HL-60 (cell line): ENCODE results near the gene UBASH3A.

ENCODE experiments used
- DNase-seq, 2 experiments: peaks; one replicate each; pipeline ENCODE4 v3.0.0-alpha.2; 2010 to 2020; ENCODE audit warnings: low read depth in 1 of 2, low spot score in 1 of 2
- H3K27ac ChIP-seq: fragments of 250-450 bp; sonication (Bioruptor Pico); replicated peaks from 2 replicates; pipeline ENCODE4 v1.5.1; 2020; ENCODE audit warnings: mild to moderate bottlenecking, moderate library complexity
- H3K27me3 ChIP-seq: fragments of 250-450 bp; sonication (Bioruptor Pico); 2 replicates; pipeline ENCODE4 v1.5.1; 2021; ENCODE audit warnings: mild to moderate bottlenecking, moderate library complexity; ENCODE audit not compliant: insufficient read depth, poor library complexity, severe bottlenecking
- H3K4me3 ChIP-seq: replicated peaks from 2 replicates; pipeline ENCODE4 v1.5.1; 2011; ENCODE audit warnings: mild to moderate bottlenecking, control low read depth, low read length; ENCODE audit not compliant: insufficient read depth
- CTCF ChIP-seq: IDR thresholded peaks from one replicate; pipeline ENCODE4 v1.5.1; 2011; ENCODE audit warnings: low read length, control low read depth, inconsistent platforms; ENCODE audit not compliant: insufficient read depth
- GABPA ChIP-seq: IDR thresholded peaks from 2 replicates; pipeline ENCODE4 v1.6.1; 2012; ENCODE audit warnings: low read depth
- POLR2AphosphoS5 ChIP-seq: IDR thresholded peaks from 2 replicates; pipeline ENCODE4 v1.6.1; 2012; ENCODE audit warnings: low read depth
- REST ChIP-seq: IDR thresholded peaks from 2 replicates; pipeline ENCODE4 v1.6.1; 2012; ENCODE audit warnings: low read depth; ENCODE audit not compliant: insufficient replicate concordance
- SPI1 ChIP-seq: IDR thresholded peaks from 2 replicates; pipeline ENCODE4 v1.6.1; 2012; ENCODE audit warnings: low read depth, mild to moderate bottlenecking, borderline replicate concordance

UBASH3A gene

GRCh38 chr21:42386034-42386591 is 17.6 kb upstream of the UBASH3A start:
- Histone ChIP-seq H3K27me3 (peaks cover 3% of the 10 kb centered on the region), H3K4me3 (no peak overlapping the region), H3K27ac (no peak overlapping the region)
- DNase-seq, result no peak
- TF ChIP-seq CTCF (no peak), GABPA (no peak), POLR2AphosphoS5 (no peak)

- TF ChIP-seq SPI1, result no peak
- TF ChIP-seq REST, result no peak
- TF ChIP-seq GABPA, result no peak
- no peak for TF ChIP-seq POLR2AphosphoS5
- no peak for DNase-seq
- Histone ChIP-seq H3K27ac (no peak overlapping the region), H3K27me3 (peaks cover 3% of the 10 kb centered on the region), H3K4me3 (no peak overlapping the region)
These were observed 16.5 kb upstream of the UBASH3A start for GRCh38 chr21:42387164-42387563.

- no peak for DNase-seq
- Histone ChIP-seq H3K27me3 (peaks cover 3% of the 10 kb centered on the region), H3K27ac (no peak overlapping the region), H3K4me3 (no peak overlapping the region)
- TF ChIP-seq REST, result no peak
- no peak for TF ChIP-seq GABPA
- TF ChIP-seq POLR2AphosphoS5, result no peak
- TF ChIP-seq CTCF, result no peak
- no peak for TF ChIP-seq SPI1
These were observed 15.8 kb upstream of the UBASH3A start for GRCh38 chr21:42387843-42388340.

- no peak overlapping the region for H3K27ac ChIP-seq
- no peak for TF ChIP-seq GABPA
- TF ChIP-seq SPI1, result no peak
- no peak for TF ChIP-seq REST
- TF ChIP-seq POLR2AphosphoS5, result no peak
- TF ChIP-seq CTCF, result no peak
- DNase-seq, result no peak
- H3K4me3 ChIP-seq, result no peak overlapping the region
- peaks cover 3% of the 10 kb centered on the region for H3K27me3 ChIP-seq
These were observed 14.8 kb upstream of the UBASH3A start for GRCh38 chr21:42388740-42389448.
